HEK293T (cell line): ENCODE data around the gene ZMIZ1.

Experiments
- CTCF ChIA-PET: fragments of 350-600 bp; formaldehyde crosslinking; extraction: SDS; loops from one replicate; lab custom pipeline; 2021; ENCODE audit warnings: antibody characterized with exemption, inconsistent platforms; lab: Yijun Ruan, JAX
- POLR2A ChIA-PET: fragments of 350-600 bp; formaldehyde crosslinking; extraction: SDS; loops from one replicate; lab custom pipeline; 2020; ENCODE audit warnings: antibody characterized with exemption, inconsistent platforms; lab: Yijun Ruan, JAX
- DNase-seq: peaks from one replicate; pipeline ENCODE4 v3.0.0; 2012; ENCODE audit warnings: mixed read lengths; ENCODE audit errors: extremely low spot score
- ARNT ChIP-seq: fragments of 450-650 bp; IDR thresholded peaks from 2 replicates; pipeline ENCODE4 v1.6.1; 2017; ENCODE audit warnings: mild to moderate bottlenecking
- BHLHE40 ChIP-seq: fragments of 450-650 bp; IDR thresholded peaks from 2 replicates; pipeline ENCODE4 v1.6.1; 2016; ENCODE audit warnings: mild to moderate bottlenecking, moderate library complexity, borderline replicate concordance
- CTBP1 ChIP-seq: fragments of 450-650 bp; IDR thresholded peaks from 2 replicates; pipeline ENCODE4 v1.6.1; 2016; ENCODE audit warnings: borderline replicate concordance
- ELF4 ChIP-seq: fragments of 450-650 bp; IDR thresholded peaks from 2 replicates; pipeline ENCODE4 v1.6.1; 2017; ENCODE audit warnings: antibody characterized with exemption
- FOXA1 ChIP-seq: fragments of 450-650 bp; IDR thresholded peaks from 2 replicates; pipeline ENCODE4 v1.6.1; 2016; ENCODE audit warnings: mild to moderate bottlenecking
- FOXK2 ChIP-seq: fragments of 450-650 bp; IDR thresholded peaks from 2 replicates; pipeline ENCODE4 v1.6.1; 2016; ENCODE audit warnings: mild to moderate bottlenecking
- FOXM1 ChIP-seq: fragments of 450-650 bp; IDR thresholded peaks from 2 replicates; pipeline ENCODE4 v1.6.1; 2017; ENCODE audit warnings: mild to moderate bottlenecking, borderline replicate concordance
- HDGF ChIP-seq: fragments of 450-650 bp; IDR thresholded peaks from 2 replicates; pipeline ENCODE4 v1.6.1; 2017; ENCODE audit warnings: antibody characterized with exemption, borderline replicate concordance
- L3MBTL2 ChIP-seq: fragments of 450-650 bp; conservative IDR thresholded peaks from 2 replicates; pipeline ENCODE4 v1.6.1; 2016; ENCODE audit warnings: mild to moderate bottlenecking
- LEF1 ChIP-seq: fragments of 450-650 bp; IDR thresholded peaks from 2 replicates; pipeline ENCODE4 v1.6.1; 2017; ENCODE audit warnings: mild to moderate bottlenecking, borderline replicate concordance
- NFRKB ChIP-seq: fragments of 450-650 bp; IDR thresholded peaks from 2 replicates; pipeline ENCODE4 v1.6.1; 2016; ENCODE audit warnings: mild to moderate bottlenecking, moderate library complexity
- SP1 ChIP-seq: fragments of 450-650 bp; IDR thresholded peaks from 2 replicates; pipeline ENCODE4 v1.6.1; 2017
- SUZ12 ChIP-seq: fragments of 450-650 bp; IDR thresholded peaks from 2 replicates; pipeline ENCODE4 v1.6.1; 2016; ENCODE audit warnings: mild to moderate bottlenecking
- TARDBP ChIP-seq: fragments of 450-650 bp; IDR thresholded peaks from 2 replicates; pipeline ENCODE4 v1.6.1; 2016
- ZNF384 ChIP-seq: fragments of 450-650 bp; IDR thresholded peaks from 2 replicates; pipeline ENCODE4 v1.6.1; 2016
- TF ChIP-seq, protein P1 (sequence below): fragments of 450-650 bp; IDR thresholded peaks from 2 replicates; pipeline ENCODE4 v1.6.1; 2016

Gene ZMIZ1

DNA sequence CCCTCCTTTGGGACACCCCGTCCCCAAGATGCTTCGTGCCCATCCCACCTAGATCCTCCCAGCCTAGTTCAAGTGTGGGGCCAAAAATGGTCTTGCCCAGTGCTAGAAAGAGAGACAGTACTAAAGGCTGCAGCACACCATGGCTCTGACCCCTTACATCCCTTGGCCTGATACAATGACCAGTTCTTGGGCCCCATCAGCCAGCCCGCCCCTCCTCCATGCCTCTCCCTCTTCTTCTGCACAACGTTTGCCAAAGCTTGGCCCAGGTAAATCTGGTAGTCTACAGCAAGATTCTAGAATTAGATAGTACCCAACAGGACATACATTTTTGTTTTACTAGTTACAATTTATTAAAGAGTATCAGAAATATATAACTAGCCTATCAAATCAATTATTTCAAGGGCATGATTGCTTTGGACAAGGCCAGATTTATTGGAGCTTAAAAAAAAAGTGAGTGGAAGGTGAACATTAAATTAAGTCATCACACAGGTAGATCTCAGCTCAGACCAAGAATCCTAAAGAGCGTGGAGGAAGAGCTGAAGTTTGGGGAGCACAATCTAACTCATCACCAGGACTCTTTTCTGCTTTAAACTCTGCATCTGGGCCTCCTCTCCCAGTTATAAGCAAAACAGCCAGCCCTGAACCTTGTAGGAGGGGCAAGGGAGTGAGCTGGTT, 69.8 kb downstream of the ZMIZ1 start:
- TF ChIP-seq ELF4: no peak
- TF ChIP-seq ARNT: no peak
- TF ChIP-seq NFRKB: no peak
- TF ChIP-seq BHLHE40: no peak
- TF ChIP-seq SP1: no peak
- TF ChIP-seq L3MBTL2: no peak
- TF ChIP-seq FOXK2: no peak
- no peak for TF ChIP-seq FOXM1
- no peak for TF ChIP-seq SUZ12
- TF ChIP-seq, protein P1, sequence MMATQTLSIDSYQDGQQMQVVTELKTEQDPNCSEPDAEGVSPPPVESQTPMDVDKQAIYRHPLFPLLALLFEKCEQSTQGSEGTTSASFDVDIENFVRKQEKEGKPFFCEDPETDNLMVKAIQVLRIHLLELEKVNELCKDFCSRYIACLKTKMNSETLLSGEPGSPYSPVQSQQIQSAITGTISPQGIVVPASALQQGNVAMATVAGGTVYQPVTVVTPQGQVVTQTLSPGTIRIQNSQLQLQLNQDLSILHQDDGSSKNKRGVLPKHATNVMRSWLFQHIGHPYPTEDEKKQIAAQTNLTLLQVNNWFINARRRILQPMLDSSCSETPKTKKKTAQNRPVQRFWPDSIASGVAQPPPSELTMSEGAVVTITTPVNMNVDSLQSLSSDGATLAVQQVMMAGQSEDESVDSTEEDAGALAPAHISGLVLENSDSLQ: no peak
- no peak for TF ChIP-seq TARDBP
- TF ChIP-seq CTBP1: no peak
- no peak for TF ChIP-seq LEF1
- TF ChIP-seq FOXA1: no peak
- no peak for TF ChIP-seq ZNF384
- TF ChIP-seq HDGF: no peak
- ChIA-PET CTCF (interaction anchor here (1.4 kb wide), 1 partner anchor 57 kb away, joined by 4 read pairs; no protein-coding TSS in a partner anchor), POLR2A (interaction anchor here (0.8 kb wide), 1 partner anchor 164 kb away, joined by 3 read pairs; no protein-coding TSS in a partner anchor)

DNA sequence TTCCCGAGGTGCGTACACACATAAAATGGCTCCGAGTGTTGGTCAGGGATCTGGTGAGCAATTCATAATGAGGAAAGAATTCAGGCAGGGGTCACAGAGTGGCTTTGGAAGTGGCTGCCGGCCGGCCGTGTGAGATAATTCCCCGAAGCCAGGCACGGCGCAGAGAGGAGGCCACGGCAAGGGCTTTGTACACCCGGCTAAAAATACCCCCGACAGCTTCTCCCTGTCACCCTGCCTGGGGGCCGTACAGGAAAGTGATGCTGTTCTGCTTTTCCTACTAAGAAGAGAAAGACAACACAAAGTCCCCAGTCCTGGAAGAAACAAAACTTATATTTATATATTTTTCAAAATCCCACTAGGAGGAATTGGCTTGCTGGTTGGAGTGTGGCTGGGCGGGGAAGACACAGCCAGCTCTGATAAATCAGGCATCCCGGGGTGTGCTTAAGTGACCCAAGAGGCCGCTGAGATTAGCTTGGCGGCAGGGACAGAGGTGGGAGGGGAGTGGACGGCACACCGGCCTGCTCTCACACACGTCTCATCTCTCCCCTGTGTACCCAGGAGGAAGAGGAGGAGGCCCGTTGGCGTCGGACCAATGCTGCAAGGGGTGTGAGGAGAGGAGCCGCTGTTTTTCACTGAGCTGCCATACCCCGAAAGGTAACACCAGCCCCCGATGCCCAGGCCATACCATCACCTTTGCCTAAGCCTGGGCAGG, 70.5 kb downstream of the ZMIZ1 start:
- CTCF ChIA-PET: interaction anchor here (1.4 kb wide), 1 partner anchor 56 kb away, joined by 4 read pairs; no protein-coding TSS in a partner anchor
- DNase-seq: no peak
- TF ChIP-seq ARNT: no peak
- TF ChIP-seq FOXM1: no peak
- no peak for TF ChIP-seq ELF4
- no peak for TF ChIP-seq HDGF
- no peak for TF ChIP-seq BHLHE40
- TF ChIP-seq L3MBTL2: no peak
- no peak for TF ChIP-seq FOXK2
- TF ChIP-seq TARDBP: no peak
- no peak for TF ChIP-seq CTBP1
- no peak for TF ChIP-seq LEF1
- TF ChIP-seq SUZ12: no peak
- no peak for TF ChIP-seq SP1
- TF ChIP-seq, protein P1: no peak
- TF ChIP-seq ZNF384: no peak
- TF ChIP-seq FOXA1: no peak
- no peak for TF ChIP-seq NFRKB
- POLR2A ChIA-PET: interaction anchor here (0.8 kb wide), 1 partner anchor 165 kb away, joined by 3 read pairs; no protein-coding TSS in a partner anchor

More for the DNA sequence above, 69.8 kb downstream of the ZMIZ1 start:
- no peak for DNase-seq

GRCh38 chr10:79140085-79140793, 71.5 kb downstream of the ZMIZ1 start:
- ChIA-PET POLR2A (no interaction called here), CTCF (no interaction called here)
- TF ChIP-seq HDGF: no peak
- TF ChIP-seq CTBP1: no peak
- TF ChIP-seq LEF1: no peak
- TF ChIP-seq, protein P1: no peak
- TF ChIP-seq TARDBP: no peak
- no peak for TF ChIP-seq ARNT
- TF ChIP-seq BHLHE40: no peak
- TF ChIP-seq ZNF384: no peak
- no peak for TF ChIP-seq SUZ12
- no peak for TF ChIP-seq FOXA1
- no peak for TF ChIP-seq NFRKB
- no peak for TF ChIP-seq SP1
- TF ChIP-seq FOXK2: no peak
- TF ChIP-seq FOXM1: no peak
- no peak for TF ChIP-seq L3MBTL2
- no peak for DNase-seq

DNA sequence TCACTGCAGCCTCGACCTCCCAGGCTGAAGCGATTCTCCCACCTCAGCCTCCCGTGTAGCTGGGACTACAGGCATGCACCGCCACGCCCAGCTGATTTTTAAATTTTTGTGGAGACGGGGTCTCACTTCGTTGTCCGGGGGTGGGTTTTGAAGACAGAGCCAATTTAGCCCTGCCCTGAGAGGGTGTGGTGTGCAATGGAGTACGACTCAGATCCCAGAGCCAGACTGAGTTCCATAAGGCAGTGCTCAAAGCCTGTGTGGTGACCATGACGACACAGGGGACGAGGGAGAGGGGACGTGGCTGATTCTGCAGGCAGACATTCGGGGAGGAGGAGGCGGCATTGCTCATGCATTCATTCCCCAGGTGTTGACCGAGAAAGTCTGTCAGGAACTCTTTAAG, 72.1 kb downstream of the ZMIZ1 start:
- TF ChIP-seq ARNT: no peak
- no peak for DNase-seq
- ChIA-PET CTCF (interaction anchor here (1.7 kb wide), 1 partner anchor 41 kb away, joined by 4 read pairs; no protein-coding TSS in a partner anchor), POLR2A (no interaction called here)

- TF ChIP-seq SUZ12: no peak
- no peak for TF ChIP-seq ARNT
- no peak for TF ChIP-seq SP1
- TF ChIP-seq, protein P1: no peak
- TF ChIP-seq ELF4: no peak
- TF ChIP-seq ZNF384: no peak
- TF ChIP-seq FOXA1: no peak
- TF ChIP-seq LEF1: no peak
- TF ChIP-seq CTBP1: no peak
- no peak for TF ChIP-seq FOXK2
- TF ChIP-seq BHLHE40: no peak
- TF ChIP-seq TARDBP: no peak
- no peak for TF ChIP-seq HDGF
- no peak for TF ChIP-seq NFRKB
- no peak for TF ChIP-seq FOXM1
- no peak for TF ChIP-seq L3MBTL2
- DNase-seq: no peak
- ChIA-PET POLR2A (interaction anchor here (1.4 kb wide), 1 partner anchor 9 kb away, joined by 4 read pairs; no protein-coding TSS in a partner anchor), CTCF (interaction anchor here (1.7 kb wide), 1 partner anchor 42 kb away, joined by 4 read pairs; no protein-coding TSS in a partner anchor)
Observed at GRCh38 chr10:79142064-79142491, 73.3 kb downstream of the ZMIZ1 start.
